GM21576 (cell line): ENCODE measurements around the gene METTL21A.

ENCODE experiments used
- ATAC-seq: cut with Tn5 transposase; IDR thresholded peaks from one replicate; pipeline ENCODE4 v1.9.1; 2021; ENCODE audit warnings: mild to moderate bottlenecking, moderate library complexity; ENCODE audit not compliant: unreplicated experiment

METTL21A gene

GRCh38 chr2:207624185-207625013 is 795 bp downstream of the METTL21A start:
- peak; percentile 38 for ATAC-seq

- ATAC-seq = no peak
These were observed 3.6 kb downstream of the METTL21A start for GRCh38 chr2:207621501-207622039.

GRCh38 chr2:207619764-207620203 is 5.4 kb downstream of the METTL21A start:
- peak; percentile 47 for ATAC-seq

GRCh38 chr2:207617011-207617671 is 8.1 kb downstream of the METTL21A start:
- ATAC-seq = no peak

- ATAC-seq = no peak
These were observed 9.0 kb downstream of the METTL21A start for GRCh38 chr2:207616185-207616584.

GRCh38 chr2:207614824-207615223 is 10.4 kb downstream of the METTL21A start:
- ATAC-seq = no peak

- no peak for ATAC-seq
These were observed 12.5 kb downstream of the METTL21A start for GRCh38 chr2:207612714-207613113.

GRCh38 chr2:207606829-207607228 is 18.4 kb downstream of the METTL21A start:
- ATAC-seq = no peak

- ATAC-seq = no peak
These were observed 18.8 kb downstream of the METTL21A start for GRCh38 chr2:207606399-207606798.

- no peak for ATAC-seq
These were observed 21.7 kb downstream of the METTL21A start for GRCh38 chr2:207603486-207603885.

- no peak for ATAC-seq
These were observed 23.4 kb downstream of the METTL21A start for GRCh38 chr2:207601774-207602173.

- no peak for ATAC-seq
These were observed 25.0 kb downstream of the METTL21A start for GRCh38 chr2:207600231-207600630.

- ATAC-seq = no peak
These were observed 25.6 kb downstream of the METTL21A start for GRCh38 chr2:207599636-207600035.

GRCh38 chr2:207594731-207595130 is 30.5 kb downstream of the METTL21A start:
- ATAC-seq = no peak

GRCh38 chr2:207594264-207594663 is 30.9 kb downstream of the METTL21A start:
- no peak for ATAC-seq

GRCh38 chr2:207593277-207593676 is 31.9 kb downstream of the METTL21A start:
- no peak for ATAC-seq

- no peak for ATAC-seq
These were observed 36.1 kb downstream of the METTL21A start for GRCh38 chr2:207589143-207589542.

- no peak for ATAC-seq
These were observed 37.9 kb downstream of the METTL21A start for GRCh38 chr2:207587305-207587704.

- ATAC-seq = no peak
These were observed 40.2 kb downstream of the METTL21A start for GRCh38 chr2:207584952-207585351.

GRCh38 chr2:207571370-207571769 is 53.8 kb downstream of the METTL21A start:
- ATAC-seq = no peak

GRCh38 chr2:207567671-207568070 is 57.5 kb downstream of the METTL21A start:
- no peak for ATAC-seq
